Activated CD8-positive, alpha-beta memory T cell treated with anti-CD3 and anti-CD28 coated beads for 36 hours (primary cell): ENCODE results near the gene AP5Z1. TPM values are rescaled to one million over a fixed set of nuclear protein-coding genes. Genes with fewer than 3 reads are reported as not detected.

ENCODE experiments used
- CTCF ChIA-PET: fragments of 350-600 bp; sonication (Branson Sonifier 250); formaldehyde crosslinking; loops from one replicate; lab custom pipeline; 2021; ENCODE audit warnings: antibody characterized with exemption; lab: Charles Lee
- POLR2A ChIA-PET: fragments of 350-600 bp; sonication (Branson Sonifier 250); formaldehyde crosslinking; loops from one replicate; lab custom pipeline; 2021; ENCODE audit warnings: antibody characterized with exemption; lab: Charles Lee
- total RNA-seq, 2 experiments: library from RNA; stranded (reverse); gene quantifications; one replicate each; pipeline ENCODE4 v1.2.3, GENCODE V29; 2021

Gene AP5Z1
- total RNA-seq, 2 experiments from 2014 or later, result 37.9 to 40.0 TPM

DNA sequence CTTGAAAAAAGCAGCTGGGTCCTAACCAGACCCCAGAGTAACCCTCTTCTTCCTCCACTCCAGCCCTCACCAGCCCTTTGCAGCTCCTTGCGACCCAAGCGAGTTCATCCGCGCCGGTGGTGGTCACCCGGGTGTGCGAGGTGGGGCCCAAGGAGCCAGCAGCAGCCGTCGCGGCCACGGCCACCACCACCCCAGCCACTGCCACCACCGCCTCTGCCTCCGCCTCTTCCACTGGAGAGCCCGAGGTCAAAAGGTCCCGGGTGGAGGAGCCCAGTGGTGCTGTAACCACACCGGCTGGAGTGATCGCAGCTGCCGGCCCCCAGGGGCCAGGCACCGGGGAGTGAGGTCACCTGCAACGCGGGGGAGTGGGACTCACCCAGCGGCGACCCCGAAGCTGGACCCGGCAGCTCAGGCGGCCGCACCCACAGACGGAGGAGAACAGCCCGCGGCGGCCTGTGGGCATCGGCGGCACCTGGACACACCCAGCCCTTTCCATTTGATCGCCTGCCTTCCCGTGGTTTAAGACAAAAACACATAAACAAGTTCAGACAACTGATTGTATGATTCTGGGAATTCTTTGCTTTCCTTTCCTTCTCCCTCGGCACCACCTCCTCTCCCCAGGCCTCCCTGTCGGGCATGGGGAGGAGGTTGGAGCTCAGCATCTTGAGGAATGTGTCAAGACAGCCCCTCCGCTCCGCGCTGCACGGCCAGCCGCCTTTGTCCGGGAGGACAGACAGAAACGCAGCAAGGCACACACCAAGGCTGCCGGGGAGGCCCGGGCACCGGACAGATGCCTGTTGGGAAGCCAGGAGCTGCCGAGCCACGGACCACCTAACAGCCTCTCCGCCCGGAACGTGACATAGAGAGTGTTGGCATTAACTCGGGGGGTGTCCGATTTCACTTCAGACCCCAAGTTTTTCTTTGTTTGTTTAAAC, 13.0 kb upstream of the AP5Z1 start:
- CTCF ChIA-PET, result no interaction called here
- POLR2A ChIA-PET, result no interaction called here

DNA sequence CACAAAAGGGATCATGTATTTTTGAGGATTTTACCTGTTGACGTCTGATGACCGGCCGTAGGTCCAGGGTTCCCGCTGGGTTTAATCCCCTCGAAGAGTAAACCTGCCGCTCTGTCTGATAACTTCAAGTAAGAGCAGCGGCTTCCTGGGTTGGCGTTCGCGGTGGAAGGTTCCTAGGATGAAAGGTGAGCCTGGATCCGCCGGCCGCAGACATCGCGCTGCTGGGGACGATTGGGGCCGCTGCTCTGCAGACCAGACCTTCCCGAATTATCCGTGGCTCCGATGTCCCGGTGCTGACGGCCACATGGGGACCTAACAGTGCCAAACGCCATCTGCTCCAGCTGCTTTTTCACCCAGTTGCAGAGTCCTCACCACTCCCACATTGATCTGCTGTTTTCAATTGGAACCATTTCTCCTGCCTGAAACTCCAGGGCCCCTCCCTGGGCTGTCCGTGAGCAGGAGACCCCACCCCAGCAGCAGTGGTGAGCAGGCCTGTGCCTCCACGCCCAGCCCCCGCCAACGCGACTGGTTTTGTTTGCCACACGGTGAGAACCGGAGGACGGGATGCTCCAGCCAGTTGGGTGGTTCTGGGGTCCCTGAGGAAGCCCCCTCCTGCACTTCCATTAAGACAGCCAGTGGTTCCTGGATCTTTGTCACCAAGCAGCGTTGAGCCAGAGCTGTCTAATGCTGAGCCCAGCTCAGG, 12.2 kb upstream of the AP5Z1 start:
- POLR2A ChIA-PET, result no interaction called here
- CTCF ChIA-PET, result interaction anchor here (0.6 kb wide), 1 partner anchor 281 kb away, joined by 3 read pairs; no protein-coding TSS in a partner anchor

DNA sequence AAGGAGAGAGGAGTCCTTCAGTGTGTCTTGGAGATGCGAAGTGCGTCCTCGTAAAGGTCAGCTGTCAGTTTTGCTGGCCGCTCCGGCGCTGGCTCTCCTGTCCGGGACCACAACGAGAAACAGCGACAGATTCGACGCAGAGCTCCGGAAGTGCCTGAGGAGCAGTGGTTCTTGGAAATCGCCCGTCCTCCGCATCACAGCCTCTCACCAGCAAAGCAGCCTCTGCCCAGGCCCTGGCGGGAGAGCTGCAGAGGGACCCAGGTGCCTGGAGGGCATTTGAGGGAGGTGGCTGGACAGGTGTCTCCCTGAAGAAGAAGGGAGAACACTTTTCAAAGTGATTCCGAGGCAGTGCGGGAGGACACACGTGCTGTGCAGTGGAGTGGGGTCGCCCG, 11.6 kb upstream of the AP5Z1 start:
- POLR2A ChIA-PET, result no interaction called here
- CTCF ChIA-PET, result interaction anchor here (0.6 kb wide), 1 partner anchor 280 kb away, joined by 3 read pairs; no protein-coding TSS in a partner anchor

DNA sequence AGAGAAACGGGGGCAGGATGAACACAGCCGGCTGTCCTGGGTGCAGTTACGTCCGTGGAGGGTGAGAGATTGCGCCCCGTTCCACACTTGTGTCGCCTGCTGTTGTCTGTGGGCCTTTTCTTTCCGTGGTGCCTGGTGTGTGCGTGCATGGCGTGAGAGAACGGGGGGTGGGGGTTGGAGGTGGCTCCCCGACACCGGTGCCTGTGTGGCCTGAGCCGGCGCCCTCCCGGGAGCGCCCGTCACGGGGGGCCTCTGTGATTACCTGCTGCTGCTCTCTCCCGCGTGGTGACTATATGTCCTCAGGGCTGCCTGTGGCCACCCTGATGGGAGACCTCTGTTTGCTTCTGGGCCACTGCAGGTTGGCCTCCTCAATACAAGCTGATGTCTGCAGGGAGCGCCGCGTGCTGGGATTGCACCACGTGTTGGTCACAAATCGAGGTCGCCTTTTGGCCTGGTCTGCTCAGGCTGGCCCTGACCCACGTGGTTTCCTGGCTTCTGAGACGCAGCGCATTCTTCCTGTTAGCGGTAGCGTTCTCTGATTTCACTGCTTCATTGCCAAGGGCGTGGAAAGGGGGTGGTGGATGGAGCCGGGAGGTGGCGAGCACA, 10.9 kb upstream of the AP5Z1 start:
- ChIA-PET POLR2A (no interaction called here), CTCF (no interaction called here)

DNA sequence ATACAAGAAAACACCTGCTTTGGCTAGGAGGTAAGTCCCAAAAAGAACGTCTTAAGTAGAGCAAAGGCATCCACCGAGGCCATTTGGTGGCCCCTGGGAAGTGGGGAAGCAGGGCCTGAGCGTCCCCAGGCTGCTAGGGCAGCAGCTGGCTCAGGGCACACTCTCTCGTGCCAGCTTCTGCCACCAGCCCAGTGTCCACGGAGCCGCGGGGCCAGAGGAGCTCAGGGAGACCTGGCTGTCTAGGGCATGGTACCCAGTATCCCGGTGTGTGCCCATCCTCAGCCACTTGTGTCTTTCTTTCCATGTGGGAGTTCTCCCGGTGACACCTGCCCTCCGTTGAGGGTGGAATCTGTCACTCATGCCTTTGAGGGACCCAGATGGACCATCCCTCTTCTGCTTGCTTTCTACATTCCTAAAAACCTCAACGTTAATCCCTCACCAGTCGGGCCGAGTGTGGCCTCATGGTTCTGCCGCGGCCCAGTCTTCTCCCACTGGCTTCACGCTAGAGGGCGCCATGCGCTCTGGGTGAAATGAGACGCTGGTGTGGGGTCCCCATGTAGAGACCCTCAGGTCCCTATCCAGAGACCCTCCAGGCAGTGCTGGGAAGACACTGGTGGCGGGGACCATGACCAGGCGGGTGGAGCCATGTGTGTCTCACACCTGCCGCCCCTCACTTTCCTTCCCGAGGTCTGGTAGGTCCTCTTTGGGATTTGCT, 9.5 kb upstream of the AP5Z1 start:
- CTCF ChIA-PET, result no interaction called here
- POLR2A ChIA-PET, result no interaction called here

DNA sequence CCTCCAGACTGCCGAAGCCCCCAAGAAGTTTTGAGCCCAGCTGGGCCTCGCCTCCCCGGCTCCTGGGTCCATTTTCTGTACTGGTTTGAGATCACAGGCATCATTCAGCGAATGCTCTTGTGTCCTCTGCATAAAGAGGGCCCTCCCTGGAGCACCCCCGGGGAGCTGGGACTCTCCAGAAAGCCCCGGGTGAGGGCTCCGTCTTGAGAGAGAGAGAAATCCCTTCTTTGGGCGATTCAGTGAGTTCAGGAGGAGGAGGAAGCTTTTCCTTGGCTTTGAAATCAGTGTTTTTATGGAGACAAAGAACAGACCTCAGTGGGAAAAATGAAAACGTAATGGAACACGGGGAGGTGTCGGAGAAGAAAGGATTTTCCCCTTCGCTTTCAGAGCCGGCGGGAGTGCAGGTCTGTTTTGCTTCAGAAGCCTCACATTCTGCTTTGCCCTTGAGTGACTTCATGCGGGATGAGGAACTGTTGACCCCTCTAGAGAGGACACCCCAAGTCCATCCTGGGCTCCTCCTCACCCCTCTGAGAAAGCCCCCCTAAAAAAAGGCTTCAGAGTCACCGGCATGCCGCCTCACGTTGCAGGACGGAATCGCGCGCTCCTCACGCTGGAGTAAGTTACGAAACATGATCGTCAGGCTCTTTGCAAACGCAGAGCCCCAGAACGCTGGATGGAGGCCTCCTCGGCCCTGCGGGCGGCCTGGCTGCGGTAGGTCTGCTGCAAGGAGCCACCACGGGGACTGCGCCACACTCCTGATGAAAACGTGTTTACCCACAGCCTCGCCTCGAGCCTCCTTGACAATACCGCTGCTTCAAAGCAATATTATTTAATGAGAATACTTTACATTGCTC, 8.5 kb upstream of the AP5Z1 start:
- POLR2A ChIA-PET, result no interaction called here
- CTCF ChIA-PET, result no interaction called here

- POLR2A ChIA-PET, result no interaction called here
- CTCF ChIA-PET, result no interaction called here
Measured at GRCh38 chr7:4768597-4769569, 6.5 kb upstream of the AP5Z1 start.

- CTCF ChIA-PET, result no interaction called here
- POLR2A ChIA-PET, result no interaction called here
Measured at GRCh38 chr7:4769761-4770160, 5.7 kb upstream of the AP5Z1 start.

DNA sequence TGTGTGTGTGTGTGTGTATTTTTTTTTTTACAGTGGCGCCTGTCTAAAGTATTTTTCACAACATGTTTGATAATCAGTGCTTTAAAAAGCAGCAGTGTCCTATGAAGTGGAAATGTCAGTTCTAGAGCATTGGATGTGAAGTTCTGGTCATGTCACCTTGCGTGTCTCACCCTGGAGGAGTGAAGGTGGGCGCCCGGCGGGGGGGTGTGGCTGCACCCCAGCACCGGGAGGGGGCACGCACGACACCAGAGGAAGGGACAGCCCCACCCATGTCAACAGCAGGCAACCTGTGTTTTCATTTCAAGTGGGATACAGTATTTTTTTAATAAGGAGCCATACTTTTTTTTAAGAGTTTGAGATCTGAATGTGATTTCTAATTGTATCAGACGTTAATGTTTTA, 4.5 kb upstream of the AP5Z1 start:
- CTCF ChIA-PET, result no interaction called here

GRCh38 chr7:4771737-4772136, 3.7 kb upstream of the AP5Z1 start:
- CTCF ChIA-PET, result interaction anchor here (0.9 kb wide), 1 partner anchor 111 kb away, joined by 3 read pairs; no protein-coding TSS in a partner anchor
- POLR2A ChIA-PET, result interaction anchor here (0.6 kb wide), 1 partner anchor 14 kb away, joined by 3 read pairs; no protein-coding TSS in a partner anchor

More for the DNA sequence above, 4.5 kb upstream of the AP5Z1 start:
- POLR2A ChIA-PET, result interaction anchor here (0.6 kb wide), 1 partner anchor 15 kb away, joined by 3 read pairs; no protein-coding TSS in a partner anchor

DNA sequence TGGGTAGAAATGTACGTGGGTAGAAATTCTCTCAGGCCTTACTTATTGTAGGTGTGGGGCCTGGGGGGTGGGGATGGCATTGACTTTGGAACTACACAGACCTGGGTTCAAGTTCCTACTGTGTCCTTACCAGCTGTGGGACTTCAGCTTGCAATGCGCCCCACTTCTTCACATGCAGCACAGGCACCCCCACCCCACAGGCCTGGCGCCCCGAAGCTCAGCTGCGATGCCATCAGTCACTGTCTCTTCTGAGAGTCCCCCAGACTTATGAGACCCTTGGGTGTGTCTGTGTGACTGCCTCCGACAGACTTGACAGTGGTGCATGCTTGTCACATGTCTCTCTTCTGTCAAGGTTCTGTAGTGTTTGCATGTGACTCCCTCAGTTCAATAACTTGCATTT, 3.1 kb upstream of the AP5Z1 start:
- ChIA-PET CTCF (interaction anchor here (0.9 kb wide), 1 partner anchor 111 kb away, joined by 3 read pairs; no protein-coding TSS in a partner anchor), POLR2A (no interaction called here)

DNA sequence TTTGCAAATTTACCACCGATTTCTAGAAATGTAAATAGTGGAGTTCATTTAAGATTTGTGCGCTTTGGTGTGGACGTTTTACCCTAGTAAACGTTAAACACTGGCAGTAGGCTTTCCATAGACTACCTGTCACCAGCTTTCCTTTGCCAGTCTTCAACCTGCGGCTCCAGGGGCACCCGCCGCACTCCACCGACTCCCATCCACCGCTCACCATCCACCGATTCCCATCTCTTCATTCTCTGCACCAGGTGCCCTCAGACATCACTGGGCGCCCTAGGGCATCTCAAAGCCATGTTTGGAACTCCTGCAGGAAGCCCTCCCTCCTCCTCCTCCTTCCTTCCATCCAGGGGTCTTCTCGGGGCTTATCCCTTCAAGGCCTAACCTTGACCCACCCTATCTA, 1.4 kb upstream of the AP5Z1 start:
- POLR2A ChIA-PET, result no interaction called here

GRCh38 chr7:4774658-4775249, 669 bp upstream of the AP5Z1 start:
- POLR2A ChIA-PET, result interaction anchor here (1.3 to 1.8 kb wide), 4 partner anchors 17 to 133 kb away, joined by 4 to 13 read pairs (median 5); no protein-coding TSS in a partner anchor
- CTCF ChIA-PET, result interaction anchor here (0.8 to 1.8 kb wide), 6 partner anchors 23 to 199 kb away, joined by 4 to 5 read pairs (median 5); no protein-coding TSS in a partner anchor

More for the DNA sequence above, 1.4 kb upstream of the AP5Z1 start:
- CTCF ChIA-PET, result interaction anchor here (0.9 to 1.1 kb wide), 2 partner anchors 24 to 132 kb away, joined by 3 to 5 read pairs; no protein-coding TSS in a partner anchor

DNA sequence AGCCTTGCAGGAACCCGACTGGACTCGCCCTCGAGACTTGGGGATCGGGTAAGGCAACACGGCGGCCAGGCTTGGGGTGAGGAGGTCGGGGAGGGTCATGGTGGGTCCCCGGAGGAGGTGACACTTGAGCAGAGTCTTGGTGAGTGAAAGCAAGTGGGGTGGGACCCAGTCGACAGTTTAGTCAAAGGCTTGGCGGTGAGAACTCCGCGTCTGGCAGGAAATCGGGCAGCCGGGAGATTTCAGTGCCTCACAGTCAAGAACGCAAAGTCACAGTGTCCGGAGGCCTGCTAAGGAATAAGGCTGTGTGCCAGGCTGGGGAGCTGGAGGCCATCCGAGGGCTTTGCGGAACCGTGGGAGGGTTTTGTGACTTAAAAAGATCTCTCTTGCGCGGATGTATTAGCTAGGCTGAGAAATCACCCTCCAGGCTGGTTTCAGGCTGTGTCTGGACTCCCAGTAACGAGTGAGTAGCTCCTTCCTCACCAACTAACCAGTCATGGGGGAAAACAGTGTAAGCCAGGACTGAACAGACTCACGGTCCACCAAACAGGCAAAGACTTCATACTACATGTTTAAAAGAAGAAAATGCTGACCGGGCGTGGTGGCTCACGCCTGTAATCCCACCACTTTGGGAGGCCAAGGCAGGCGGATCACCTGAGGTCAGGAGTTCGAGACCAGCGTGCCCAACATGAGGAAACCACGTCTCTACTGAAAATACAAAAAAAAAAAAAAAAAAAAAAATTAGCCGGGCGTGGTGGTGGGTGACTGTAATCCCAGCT, 613 bp downstream of the AP5Z1 start:
- POLR2A ChIA-PET, result interaction anchor here (0.6 to 1.8 kb wide), 6 partner anchors 16 to 135 kb away, joined by 3 to 13 read pairs (median 4); no protein-coding TSS in a partner anchor
- CTCF ChIA-PET, result interaction anchor here (0.6 to 1.8 kb wide), 6 partner anchors 30 to 1798 kb away, joined by 3 to 5 read pairs (median 4); no protein-coding TSS in a partner anchor

DNA sequence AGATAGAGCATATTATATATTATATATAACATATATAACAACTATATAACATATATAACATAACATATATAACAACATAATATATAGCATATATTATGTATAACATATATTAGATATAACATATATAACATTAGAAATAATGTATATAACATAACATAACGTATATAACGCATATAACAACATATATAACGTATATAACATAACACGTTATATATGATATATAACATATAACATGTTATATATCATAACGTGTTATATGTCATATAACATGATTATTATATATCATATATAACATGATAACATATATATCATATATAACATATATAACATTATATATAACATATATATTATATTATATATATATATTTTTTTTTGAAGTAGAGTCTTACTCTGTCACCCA, 3.7 kb downstream of the AP5Z1 start:
- CTCF ChIA-PET, result no interaction called here
- POLR2A ChIA-PET, result no interaction called here
